Measurements from ENCODE around the gene TGM1. TPM values are rescaled to one million over a fixed set of nuclear protein-coding genes. Genes with fewer than 3 reads are reported as not detected.
"Not testable (repeated sequence)": the region's sequence is repeated elsewhere in the genome, so short reads cannot be mapped to it uniquely, and the experiment has no call there.

TGM1 gene
- polyA plus RNA-seq, 2 donors: 609 to 890 TPM

DNA sequence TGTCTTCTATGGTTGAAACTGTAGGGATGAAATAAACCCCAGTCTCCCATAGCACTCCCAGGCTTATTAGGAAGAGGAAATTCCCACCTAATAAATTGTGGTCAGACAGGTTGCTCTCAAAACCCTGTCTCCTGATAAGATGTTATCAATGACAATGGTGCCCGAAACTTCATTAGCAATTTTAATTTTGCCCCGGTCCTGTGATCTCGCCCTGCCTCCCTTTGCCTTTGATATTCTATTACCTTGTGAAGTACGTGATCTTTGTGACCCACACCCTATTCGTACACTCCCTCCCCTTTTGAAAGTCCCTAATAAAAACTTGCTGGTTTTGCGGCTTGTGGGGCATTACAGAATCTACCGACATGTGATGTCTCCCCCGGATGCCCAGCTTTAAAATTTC is 60.4 kb downstream of the TGM1 start:
- H3K9me3 ChIP-seq (ENCODE audit: control insufficient read depth in 2 of 2, insufficient read depth in 1 of 2, low read depth in 1 of 2, low read length in 1 of 2); H3K4me1 ChIP-seq (ENCODE audit: control insufficient read depth in 2 of 2, insufficient read depth in 2 of 2, low read length in 1 of 2); H3K27ac ChIP-seq (ENCODE audit: low read depth in 2 of 2, low read length in 1 of 2); H3K4me3 ChIP-seq (ENCODE audit: low read depth in 1 of 2, low read length in 2 of 2); H3K36me3 ChIP-seq (ENCODE audit: control insufficient read depth in 2 of 2, insufficient read depth in 2 of 2, low read length in 1 of 2); H3K27me3 ChIP-seq (ENCODE audit: control insufficient read depth in 1 of 2, insufficient read depth in 2 of 2, low read length in 2 of 2): not testable (repeated sequence)
- 91 to 94% methylated on average over 8 of the region's 8 CpGs for WGBS, 2 donors

Other genes starting within 250 kb of the TGM1 start
- 1 to 10 TPM in 1 of 2 donors, under 1 TPM in 1; 0.55 to 2.3 TPM for gene CARMIL3, start 211.2 kb downstream of the TGM1 start, polyA plus RNA-seq
- under 1 TPM in 1 of 2 donors, not detected in 1; 0.06 TPM for gene CPNE6, start 191.6 kb downstream of the TGM1 start, polyA plus RNA-seq
- gene PCK2, start 168.9 kb downstream of the TGM1 start, polyA plus RNA-seq: 10 to 100 TPM; 10.1 to 29.2 TPM
- 10 to 100 TPM; 21.5 to 41.6 TPM for gene DCAF11, start 148.4 kb downstream of the TGM1 start, polyA plus RNA-seq
- 1 to 10 TPM in 1 of 2 donors, under 1 TPM in 1; 0.86 to 1.4 TPM for gene NRL, start 148.2 kb downstream of the TGM1 start, polyA plus RNA-seq
- 1 to 10 TPM in 1 of 2 donors, under 1 TPM in 1; 0.60 to 1.1 TPM for gene FITM1, start 132.5 kb downstream of the TGM1 start, polyA plus RNA-seq
- gene PSME1, start 127.0 kb downstream of the TGM1 start, polyA plus RNA-seq: 100 to 1,000 TPM; 146 to 198 TPM
- gene EMC9, start 121.6 kb downstream of the TGM1 start, polyA plus RNA-seq: 10 to 100 TPM; 24.5 to 26.6 TPM
- 100 to 1,000 TPM; 143 to 233 TPM for gene PSME2, start 116.6 kb downstream of the TGM1 start, polyA plus RNA-seq
- gene RNF31, start 115.7 kb downstream of the TGM1 start, polyA plus RNA-seq: 10 to 100 TPM; 27.4 to 70.6 TPM
- 10 to 100 TPM; 35.0 to 43.5 TPM for gene IRF9, start 101.9 kb downstream of the TGM1 start, polyA plus RNA-seq
- gene REC8, start 91.1 kb downstream of the TGM1 start, polyA plus RNA-seq: 1 to 10 TPM; 3.9 to 10.0 TPM
- 10 to 100 TPM; 12.3 to 23.5 TPM for gene IPO4, start 74.4 kb downstream of the TGM1 start, polyA plus RNA-seq
- 10 to 100 TPM; 10.0 to 25.8 TPM for gene TM9SF1, start 67.7 kb downstream of the TGM1 start, polyA plus RNA-seq
- under 1 TPM in 1 of 2 donors, not detected in 1; 0.10 TPM for gene TSSK4, start 57.5 kb downstream of the TGM1 start, polyA plus RNA-seq
- gene CHMP4A, start 49.7 kb downstream of the TGM1 start, polyA plus RNA-seq: 10 to 100 TPM; 37.0 to 65.7 TPM
- 10 to 100 TPM; 12.1 to 12.8 TPM for gene MDP1, start 47.1 kb downstream of the TGM1 start, polyA plus RNA-seq
- 100 to 1,000 TPM; 116 to 220 TPM for gene NEDD8, start 30.8 kb downstream of the TGM1 start, polyA plus RNA-seq
- 10 to 100 TPM; 24.5 to 35.0 TPM for gene GMPR2, start 30.2 kb downstream of the TGM1 start, polyA plus RNA-seq
- gene TINF2, start 20.6 kb downstream of the TGM1 start, polyA plus RNA-seq: 10 to 100 TPM; 49.2 to 49.8 TPM
- 100 to 1,000 TPM; 117 to 135 TPM for gene RABGGTA, start 8.4 kb upstream of the TGM1 start, polyA plus RNA-seq
- 10 to 100 TPM; 92.6 to 97.6 TPM for gene DHRS1, start 36.6 kb upstream of the TGM1 start, polyA plus RNA-seq
- gene NOP9, start 36.7 kb upstream of the TGM1 start, polyA plus RNA-seq: 10 to 100 TPM in 1 of 2 donors, 1 to 10 TPM in 1; 9.3 to 10.8 TPM
- 10 to 100 TPM; 24.3 TPM for gene CIDEB, start 44.8 kb upstream of the TGM1 start, polyA plus RNA-seq
- gene LTB4R2, start 47.0 kb upstream of the TGM1 start, polyA plus RNA-seq: 10 to 100 TPM; 11.6 to 30.4 TPM
- 10 to 100 TPM; 63.3 to 73.6 TPM for gene LTB4R, start 48.3 kb upstream of the TGM1 start, polyA plus RNA-seq
- gene ADCY4, start 71.9 kb upstream of the TGM1 start, polyA plus RNA-seq: 10 to 100 TPM; 10.2 to 23.3 TPM
- gene RIPK3, start 76.8 kb upstream of the TGM1 start, polyA plus RNA-seq: 10 to 100 TPM; 13.3 to 14.4 TPM
- 10 to 100 TPM; 20.9 to 25.6 TPM for gene NFATC4, start 105.0 kb upstream of the TGM1 start, polyA plus RNA-seq
- gene NYNRIN, start 135.8 kb upstream of the TGM1 start, polyA plus RNA-seq: 1 to 10 TPM; 4.8 to 5.6 TPM
- gene CBLN3, start 166.5 kb upstream of the TGM1 start, polyA plus RNA-seq: under 1 TPM; 0.75 to 0.86 TPM
- gene KHNYN, start 166.8 kb upstream of the TGM1 start, polyA plus RNA-seq: 10 to 100 TPM; 20.8 to 24.4 TPM
- 10 to 100 TPM; 38.1 to 39.8 TPM for gene SDR39U1, start 179.6 kb upstream of the TGM1 start, polyA plus RNA-seq
- gene CMA1, start 245.1 kb upstream of the TGM1 start, polyA plus RNA-seq: under 1 TPM in 1 of 2 donors, not detected in 1; 0.35 TPM